Memory B cell (primary cell): ENCODE results near the gene CAMK1D.

Source experiments
- ATAC-seq: fragments of 150-1000 bp; cut with Tn5 transposase; 2 replicates; pipeline ENCODE4 v1.10.0; 2021; ENCODE audit warnings: low read depth, mild to moderate bottlenecking, moderate library complexity
- DNase-seq, 2 donors: peaks; one replicate each; pipeline ENCODE4 v3.0.0; 2022; ENCODE audit warnings: low spot score in 2 of 2
- H3K27ac Mint-ChIP-seq: one replicate; pipeline ENCODE4 v1.8.0; 2022; ENCODE audit warnings: mild to moderate bottlenecking, moderate library complexity, mixed read lengths
- H3K27me3 Mint-ChIP-seq: one replicate; pipeline ENCODE4 v1.8.0; 2022; ENCODE audit warnings: mixed read lengths
- H3K36me3 Mint-ChIP-seq: one replicate; pipeline ENCODE4 v1.8.0; 2022; ENCODE audit warnings: mild to moderate bottlenecking, mixed read lengths
- H3K4me1 Mint-ChIP-seq: one replicate; pipeline ENCODE4 v1.8.0; 2022; ENCODE audit warnings: mixed read lengths
- H3K4me3 Mint-ChIP-seq: one replicate; pipeline ENCODE4 v1.8.0; 2022; ENCODE audit warnings: mild to moderate bottlenecking, moderate library complexity, mixed read lengths
- H3K9me3 Mint-ChIP-seq: one replicate; pipeline ENCODE4 v1.8.0; 2022; ENCODE audit warnings: mixed read lengths

Gene CAMK1D

DNA sequence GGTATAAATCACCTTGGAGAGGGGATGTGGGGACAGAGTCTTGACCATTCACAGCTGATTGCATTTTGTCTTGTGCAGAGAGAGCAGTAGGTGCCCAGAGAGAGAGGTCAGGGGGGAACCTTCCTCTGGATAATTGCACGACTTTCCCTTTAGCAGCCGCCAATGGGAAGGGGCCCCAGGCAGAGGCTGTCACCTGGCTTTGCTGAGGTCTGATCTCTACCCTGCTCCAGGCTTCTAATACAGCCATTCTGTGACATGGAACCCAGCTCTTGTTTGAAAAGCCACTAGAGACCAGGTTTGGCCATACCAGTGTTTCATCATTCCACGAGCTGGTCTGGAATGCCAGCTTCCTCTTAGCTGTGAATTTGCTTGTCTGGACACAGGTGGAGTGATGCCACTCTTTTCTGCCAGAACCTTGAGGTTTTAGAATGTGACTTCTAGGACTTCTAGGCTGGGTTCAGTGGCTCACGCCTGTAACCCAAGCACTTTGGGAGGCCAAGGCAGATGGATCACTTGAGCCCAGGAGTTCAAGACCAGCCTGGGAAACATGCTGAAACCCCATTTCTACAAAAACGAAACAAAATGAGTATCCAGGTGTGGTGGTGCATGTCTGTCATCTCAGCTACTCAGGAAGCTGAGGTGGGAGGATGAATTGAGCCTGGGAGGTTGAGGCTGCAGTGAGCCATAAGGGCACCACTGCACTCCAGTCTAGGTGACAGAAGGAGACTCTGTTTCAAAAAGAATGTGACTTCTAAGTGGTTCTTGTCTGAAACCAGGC is 159.9 kb downstream of the CAMK1D start:
- no peak overlapping the region for H3K4me3 Mint-ChIP-seq
- DNase-seq (no peak), ATAC-seq (no peak)
- peaks cover 2% of the 10 kb centered on the region for H3K36me3 Mint-ChIP-seq
- no peaks in the 10 kb centered on the region for H3K9me3 Mint-ChIP-seq
- peaks cover 40% of the 10 kb centered on the region for H3K4me1 Mint-ChIP-seq
- no peaks in the 10 kb centered on the region for H3K27me3 Mint-ChIP-seq
- peak overlapping the region; percentile 84 for H3K27ac Mint-ChIP-seq

DNA sequence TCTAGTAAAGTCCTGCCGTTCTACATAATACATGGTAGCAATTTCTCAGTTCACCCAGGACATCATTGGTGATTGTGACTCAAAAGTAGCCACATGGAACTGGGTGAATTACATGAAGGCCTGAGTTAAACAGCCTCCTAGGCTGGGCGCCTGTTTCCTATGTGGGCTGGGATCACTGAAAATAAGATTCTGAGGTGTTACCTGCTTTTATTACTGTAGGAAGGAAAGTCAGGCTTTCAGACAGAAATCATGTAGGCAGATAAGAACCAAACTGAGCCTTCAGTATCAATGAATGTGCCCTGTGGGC is 160.4 kb downstream of the CAMK1D start:
- ATAC-seq (no peak), DNase-seq (no peak)
- H3K9me3 Mint-ChIP-seq: no peaks in the 10 kb centered on the region
- H3K4me3 Mint-ChIP-seq: no peak overlapping the region
- H3K36me3 Mint-ChIP-seq: peaks cover 2% of the 10 kb centered on the region
- H3K27ac Mint-ChIP-seq: peak overlapping the region; percentile 84
- peaks cover 40% of the 10 kb centered on the region for H3K4me1 Mint-ChIP-seq
- no peaks in the 10 kb centered on the region for H3K27me3 Mint-ChIP-seq

DNA sequence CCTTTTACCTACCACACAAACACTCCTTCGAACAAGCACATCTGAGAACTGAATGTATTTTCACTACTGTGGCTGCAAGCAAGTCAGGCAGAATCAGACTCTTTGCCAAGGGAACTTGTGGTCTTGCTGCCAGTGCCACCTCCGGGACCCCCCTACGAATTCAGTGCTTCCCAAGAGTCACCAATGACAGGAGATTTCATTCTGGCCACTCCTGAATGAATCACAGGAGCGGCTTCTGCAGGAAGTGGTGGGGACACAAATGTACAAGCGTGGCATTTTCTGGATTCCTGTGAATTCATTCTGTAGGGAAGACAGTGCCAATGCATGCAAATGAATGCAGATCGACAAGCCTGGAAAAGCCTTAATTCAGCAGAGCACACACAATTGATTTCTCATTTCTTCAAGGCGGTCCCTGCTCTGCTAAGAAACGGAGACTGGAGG is 161.2 kb downstream of the CAMK1D start:
- DNase-seq (no peak), ATAC-seq (no peak)
- H3K4me1 Mint-ChIP-seq: peaks cover 40% of the 10 kb centered on the region
- H3K36me3 Mint-ChIP-seq: peaks cover 2% of the 10 kb centered on the region
- peak overlapping the region; percentile 84 for H3K27ac Mint-ChIP-seq
- no peaks in the 10 kb centered on the region for H3K9me3 Mint-ChIP-seq
- no peaks in the 10 kb centered on the region for H3K27me3 Mint-ChIP-seq
- H3K4me3 Mint-ChIP-seq: no peak overlapping the region

DNA sequence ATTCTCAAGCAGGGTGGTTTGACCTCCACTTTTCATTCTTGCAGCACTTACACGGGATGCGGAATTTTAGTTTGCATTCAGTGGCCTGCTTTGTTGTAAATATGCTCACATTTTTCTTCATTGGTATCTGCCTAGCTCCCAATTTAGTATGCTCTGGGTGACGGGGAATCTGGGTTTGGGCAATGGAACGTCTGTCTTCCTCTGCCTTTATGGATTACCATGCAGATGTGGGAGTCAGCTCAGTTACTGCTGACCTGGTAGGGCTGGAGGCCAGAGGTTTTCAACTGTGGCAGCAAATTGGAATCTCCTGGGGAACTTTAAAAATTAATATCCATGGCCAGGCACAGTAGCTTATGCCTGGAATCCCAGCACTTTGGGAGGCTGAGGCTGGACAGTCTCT is 161.6 kb downstream of the CAMK1D start:
- Mint-ChIP-seq H3K27me3 (no peaks in the 10 kb centered on the region), H3K36me3 (peaks cover 2% of the 10 kb centered on the region), H3K9me3 (no peaks in the 10 kb centered on the region), H3K27ac (peak overlapping the region; percentile 84), H3K4me1 (peaks cover 40% of the 10 kb centered on the region), H3K4me3 (no peak overlapping the region)
- no peak for DNase-seq
- no peak for ATAC-seq

DNA sequence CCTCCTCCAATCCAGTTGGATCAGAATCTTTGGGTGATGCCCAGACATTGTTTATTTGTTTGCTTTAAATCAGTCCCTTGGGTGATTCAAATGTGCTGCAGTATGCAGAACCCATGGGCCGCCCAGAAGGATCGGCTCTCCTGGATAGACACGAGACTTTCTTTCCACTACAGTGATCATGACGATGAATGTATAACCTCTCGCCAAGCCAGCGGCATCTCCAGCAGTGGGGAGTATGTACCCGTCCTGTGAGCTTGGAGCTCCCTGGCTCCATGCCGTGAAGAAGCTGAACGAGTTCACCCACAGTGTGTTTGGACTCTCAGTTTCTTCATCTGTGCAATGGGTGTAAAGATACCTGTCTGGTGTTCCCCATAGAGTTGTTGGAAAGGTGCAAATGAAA is 162.3 kb downstream of the CAMK1D start:
- H3K27ac Mint-ChIP-seq: no peak overlapping the region
- peaks cover 2% of the 10 kb centered on the region for H3K36me3 Mint-ChIP-seq
- H3K4me1 Mint-ChIP-seq: peaks cover 38% of the 10 kb centered on the region
- H3K27me3 Mint-ChIP-seq: no peaks in the 10 kb centered on the region
- DNase-seq (no peak), ATAC-seq (no peak)
- no peak overlapping the region for H3K4me3 Mint-ChIP-seq
- H3K9me3 Mint-ChIP-seq: no peaks in the 10 kb centered on the region

DNA sequence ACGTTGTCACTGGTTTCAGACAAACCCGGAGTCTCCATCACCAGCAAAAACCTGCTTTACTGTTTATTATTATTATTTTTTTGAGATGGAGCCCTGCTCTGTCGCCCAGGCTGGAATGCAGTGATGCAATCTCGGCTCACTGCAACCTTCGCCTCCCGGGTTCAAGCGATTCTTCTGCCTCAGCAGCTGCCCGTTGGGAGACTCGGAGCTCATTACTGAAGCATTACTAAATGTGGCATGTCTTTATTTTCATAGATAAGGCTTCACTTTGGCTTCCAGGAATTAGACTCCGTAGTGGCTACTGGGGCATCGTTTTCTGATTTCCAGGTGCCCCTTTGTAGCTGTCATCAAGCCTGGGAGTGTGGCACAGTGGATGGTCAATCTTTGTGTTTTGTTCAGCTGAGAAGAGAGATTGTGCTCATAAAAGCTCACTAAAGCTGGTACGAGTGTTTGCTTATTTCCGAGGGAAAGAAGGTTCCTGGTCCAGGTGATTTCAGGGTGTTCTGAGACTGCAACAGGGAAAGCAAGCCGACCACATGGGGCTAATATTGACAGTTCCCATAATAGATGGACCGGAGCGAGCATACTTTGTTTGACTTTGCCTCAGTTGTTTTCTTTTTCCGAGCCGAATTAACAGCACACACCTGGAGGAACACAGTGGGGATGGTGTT is 163.1 kb downstream of the CAMK1D start:
- ATAC-seq (no peak), DNase-seq (no peak)
- Mint-ChIP-seq H3K4me1 (peaks cover 34% of the 10 kb centered on the region), H3K9me3 (no peaks in the 10 kb centered on the region), H3K27me3 (no peaks in the 10 kb centered on the region), H3K36me3 (peaks cover 2% of the 10 kb centered on the region), H3K27ac (no peak overlapping the region), H3K4me3 (no peak overlapping the region)

DNA sequence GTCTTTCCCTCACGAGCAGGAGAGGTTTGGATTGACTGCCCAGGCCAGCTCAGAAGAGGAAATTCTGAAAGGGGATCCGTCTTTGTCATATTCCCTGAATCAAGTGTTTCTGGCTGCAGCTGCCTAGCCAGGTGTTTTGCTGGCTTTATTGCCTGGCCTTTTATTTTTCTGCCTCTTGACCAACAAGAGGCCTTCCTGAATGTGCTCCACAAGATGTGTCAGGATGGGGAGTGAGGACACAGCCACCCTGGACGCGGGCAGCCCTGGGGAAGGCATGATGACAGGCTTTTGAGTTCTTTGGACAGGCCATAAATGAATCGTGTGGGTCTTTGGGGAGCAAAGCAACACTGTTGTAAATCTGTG is 163.6 kb downstream of the CAMK1D start:
- peaks cover 31% of the 10 kb centered on the region for H3K4me1 Mint-ChIP-seq
- no peaks in the 10 kb centered on the region for H3K9me3 Mint-ChIP-seq
- DNase-seq (no peak), ATAC-seq (no peak)
- H3K27me3 Mint-ChIP-seq: no peaks in the 10 kb centered on the region
- peak overlapping the region; percentile 20 for H3K27ac Mint-ChIP-seq
- H3K4me3 Mint-ChIP-seq: no peak overlapping the region
- no peaks in the 10 kb centered on the region for H3K36me3 Mint-ChIP-seq

DNA sequence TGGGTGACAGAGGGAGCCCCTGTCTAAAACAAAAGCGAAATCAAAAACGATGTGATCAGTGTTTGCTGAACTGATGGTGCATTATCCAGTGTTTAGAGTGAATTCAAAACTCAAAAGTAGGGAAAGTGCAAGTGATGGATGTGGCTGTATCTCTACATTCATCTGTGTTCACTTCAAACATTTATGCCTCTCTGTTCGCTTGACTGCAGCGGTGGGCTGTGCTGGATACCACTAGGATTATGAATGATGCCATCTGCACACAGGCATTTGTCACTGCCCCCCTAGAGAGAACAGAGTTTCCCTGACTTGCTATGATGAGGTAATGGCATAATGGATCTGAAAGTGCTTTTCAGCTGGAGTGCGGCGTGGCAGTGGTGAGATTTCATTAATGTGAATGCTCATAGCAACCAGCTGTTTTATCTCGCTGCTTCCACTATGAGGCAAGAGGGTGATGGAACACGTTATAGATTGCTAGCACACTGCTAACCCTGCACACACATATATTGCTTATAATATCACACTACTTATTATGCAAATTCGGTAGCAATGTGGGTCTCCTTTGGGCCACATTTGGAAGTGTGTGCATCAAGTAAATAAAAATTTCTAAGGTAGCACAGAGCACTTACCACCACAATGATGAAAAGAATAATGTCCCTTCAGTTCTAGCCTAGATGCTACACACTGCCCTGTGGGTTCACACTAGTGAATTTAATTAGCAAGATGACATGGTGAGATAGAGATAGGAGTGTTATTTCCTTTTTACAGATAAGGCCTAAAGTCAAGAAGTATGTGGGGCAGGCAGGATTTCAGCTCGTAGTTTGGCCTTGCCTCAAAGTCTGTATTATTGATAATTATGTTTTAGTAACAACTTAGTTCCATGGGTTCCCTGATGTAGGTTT is 164.7 kb downstream of the CAMK1D start:
- DNase-seq: no peak
- Mint-ChIP-seq H3K9me3 (no peaks in the 10 kb centered on the region), H3K36me3 (no peaks in the 10 kb centered on the region), H3K27ac (peak overlapping the region; percentile 55), H3K4me1 (peaks cover 26% of the 10 kb centered on the region), H3K4me3 (no peak overlapping the region), H3K27me3 (no peaks in the 10 kb centered on the region)
- peak; percentile 19 for ATAC-seq

DNA sequence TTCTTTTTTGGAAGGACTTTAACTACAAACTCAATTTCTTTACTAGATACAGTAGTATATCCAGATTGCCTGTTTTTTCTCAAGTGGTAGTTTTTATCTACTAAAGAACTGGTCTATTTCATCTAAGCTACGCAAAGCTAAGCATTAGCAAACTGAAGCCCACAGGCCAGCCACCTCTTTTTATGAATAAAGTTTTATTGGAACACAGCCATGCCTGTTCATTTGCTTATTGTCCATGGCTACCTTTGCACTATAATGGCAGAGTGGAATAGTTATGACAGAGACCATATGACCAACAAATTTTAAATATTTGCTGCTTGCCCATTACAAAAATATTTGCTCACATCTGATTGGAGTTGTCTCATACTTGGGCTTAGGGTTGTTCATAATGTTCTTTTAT is 168.7 kb downstream of the CAMK1D start:
- no peaks in the 10 kb centered on the region for H3K27me3 Mint-ChIP-seq
- H3K4me3 Mint-ChIP-seq: no peak overlapping the region
- peaks cover 6% of the 10 kb centered on the region for H3K36me3 Mint-ChIP-seq
- DNase-seq (no peak), ATAC-seq (no peak)
- H3K27ac Mint-ChIP-seq: no peak overlapping the region
- peaks cover 3% of the 10 kb centered on the region for H3K9me3 Mint-ChIP-seq
- peaks cover 18% of the 10 kb centered on the region for H3K4me1 Mint-ChIP-seq

DNA sequence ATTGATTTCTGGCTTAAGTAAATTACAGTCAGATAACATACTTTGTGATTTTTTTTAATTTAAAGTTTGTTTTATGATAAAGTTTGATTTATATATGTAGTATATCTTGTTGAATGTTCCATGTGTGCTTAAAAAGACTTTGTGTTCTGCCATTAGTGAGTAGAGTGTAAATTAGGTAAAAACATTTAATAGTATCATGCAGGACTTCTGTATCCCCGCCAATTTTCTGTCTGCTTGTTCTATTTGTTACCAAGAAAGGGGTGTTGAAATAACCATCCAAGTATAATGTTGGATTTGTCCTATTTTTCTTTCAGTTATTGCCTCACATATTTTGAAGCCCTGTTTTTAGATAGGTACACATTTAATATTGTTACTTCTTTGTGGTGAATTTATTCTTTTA is 172.1 kb downstream of the CAMK1D start:
- Mint-ChIP-seq H3K36me3 (peaks cover 15% of the 10 kb centered on the region), H3K27me3 (no peaks in the 10 kb centered on the region), H3K27ac (no peak overlapping the region), H3K4me1 (peaks cover 6% of the 10 kb centered on the region), H3K9me3 (peaks cover 5% of the 10 kb centered on the region), H3K4me3 (no peak overlapping the region)
- ATAC-seq: no peak
- DNase-seq: no peak

DNA sequence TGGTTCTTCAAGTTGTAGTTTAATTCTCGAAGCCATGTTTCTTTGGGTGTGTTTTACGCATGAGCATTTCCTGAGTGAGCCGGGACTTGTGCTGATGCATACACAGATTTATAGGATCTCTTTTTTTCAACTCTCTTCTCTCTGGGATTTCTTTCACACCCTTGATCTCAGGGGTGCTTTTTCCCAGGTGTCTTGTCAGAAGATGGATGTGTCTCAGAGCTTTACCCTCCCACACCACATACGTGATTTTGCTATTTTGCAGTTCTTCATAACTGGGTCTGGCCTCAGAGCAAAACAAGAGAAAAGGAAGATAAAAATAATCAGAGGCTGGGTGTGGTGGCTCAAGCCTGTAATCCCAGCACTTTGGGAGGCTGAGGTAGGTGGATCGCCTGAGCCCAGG is 177.0 kb downstream of the CAMK1D start:
- peaks cover 8% of the 10 kb centered on the region for H3K4me1 Mint-ChIP-seq
- no peak overlapping the region for H3K27ac Mint-ChIP-seq
- DNase-seq (no peak), ATAC-seq (no peak)
- H3K9me3 Mint-ChIP-seq: peaks cover 3% of the 10 kb centered on the region
- no peaks in the 10 kb centered on the region for H3K27me3 Mint-ChIP-seq
- peaks cover 15% of the 10 kb centered on the region for H3K36me3 Mint-ChIP-seq
- H3K4me3 Mint-ChIP-seq: no peak overlapping the region

DNA sequence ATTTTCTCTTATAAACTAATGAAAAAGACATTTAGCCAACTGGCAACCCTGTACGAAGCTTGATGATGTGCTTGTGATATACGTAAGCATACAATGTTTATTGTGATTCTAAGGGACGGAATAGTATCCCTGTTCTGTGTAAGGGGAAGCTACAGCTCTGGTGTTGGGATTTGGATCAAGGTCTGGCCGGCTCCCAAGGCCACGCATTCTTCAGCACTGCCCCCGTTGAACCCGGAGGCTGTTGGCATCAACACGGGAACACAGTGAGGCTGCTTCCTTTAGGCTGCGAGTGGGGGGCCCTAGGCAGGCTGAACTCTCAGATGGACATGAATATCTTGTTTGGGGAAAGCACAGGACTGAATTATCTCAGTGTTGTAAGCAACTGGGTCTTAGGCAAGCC is 180.6 kb downstream of the CAMK1D start:
- DNase-seq (no peak), ATAC-seq (no peak)
- Mint-ChIP-seq H3K4me3 (no peak overlapping the region), H3K4me1 (peaks cover 15% of the 10 kb centered on the region), H3K27ac (no peak overlapping the region), H3K9me3 (peaks cover 2% of the 10 kb centered on the region), H3K36me3 (peaks cover 18% of the 10 kb centered on the region), H3K27me3 (no peaks in the 10 kb centered on the region)

DNA sequence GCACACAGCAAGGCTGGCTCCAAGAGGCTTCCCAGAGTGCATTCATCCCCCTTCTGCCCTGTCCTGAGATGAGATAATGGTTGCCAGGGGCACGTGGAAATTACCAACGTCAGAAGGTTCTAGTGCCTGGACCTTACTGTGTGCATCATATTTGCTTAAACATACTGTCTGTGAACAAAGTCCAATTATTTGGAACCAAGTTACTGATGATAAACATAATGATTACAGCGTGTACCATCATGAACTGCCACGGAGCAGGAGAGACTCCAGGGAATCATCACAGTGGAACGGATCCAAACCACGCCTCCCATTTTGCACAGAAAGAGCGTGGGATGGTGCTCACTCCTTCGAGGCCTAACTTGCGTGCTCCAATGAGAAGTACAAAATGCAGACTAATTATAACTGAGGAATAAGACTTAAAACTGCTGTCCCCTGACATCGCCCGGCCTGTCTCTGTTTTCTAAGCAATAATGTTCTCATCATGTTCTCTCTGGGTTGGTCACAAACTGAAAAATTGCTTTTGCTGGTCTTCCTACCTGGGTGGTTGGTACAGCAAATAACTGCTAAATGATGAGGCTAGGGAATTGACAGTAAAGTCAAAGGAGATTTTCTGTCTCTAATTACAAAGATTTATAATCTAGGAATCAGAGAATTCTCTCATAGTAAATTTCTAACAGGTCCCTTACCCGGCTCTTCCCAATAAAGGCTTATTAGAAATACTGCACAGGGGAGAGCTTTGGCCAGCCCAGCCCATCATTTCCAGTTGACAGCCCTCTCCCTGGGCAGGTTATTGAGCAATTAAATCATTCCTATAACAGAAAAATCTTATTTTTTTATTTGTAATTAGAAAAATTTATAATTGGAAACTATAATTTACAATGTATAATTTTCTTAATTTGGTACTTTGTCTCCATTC is 182.2 kb downstream of the CAMK1D start:
- DNase-seq: no peak
- no peak for ATAC-seq
- H3K27ac Mint-ChIP-seq: no peak overlapping the region
- peaks cover 17% of the 10 kb centered on the region for H3K4me1 Mint-ChIP-seq
- peaks cover 2% of the 10 kb centered on the region for H3K9me3 Mint-ChIP-seq
- peaks cover 15% of the 10 kb centered on the region for H3K36me3 Mint-ChIP-seq
- H3K4me3 Mint-ChIP-seq: no peak overlapping the region
- H3K27me3 Mint-ChIP-seq: no peaks in the 10 kb centered on the region
